Endothelial cell of umbilical vein (primary cell): Measurements from ENCODE around the gene TBC1D14. TPM values are rescaled to one million over a fixed set of nuclear protein-coding genes. Genes with fewer than 3 reads are reported as not detected.

Experiments used
- BruUV-seq: library from RNA; stranded (reverse); fragments of 400-500 nt; replicated peaks from 2 replicates; lab custom pipeline; 2021; lab: Mats Ljungman, UMichigan
- CTCF ChIA-PET: fragments of 300-600, 350-600 bp; sonication (Branson Sonifier 250); formaldehyde crosslinking; loops from one replicate; lab custom pipeline; 2021; ENCODE audit warnings: antibody characterized with exemption, inconsistent platforms; lab: Charles Lee
- POLR2A ChIA-PET: fragments of 300-600, 350-600 bp; sonication (Branson Sonifier 250); formaldehyde crosslinking; loops from one replicate; lab custom pipeline; 2021; ENCODE audit warnings: antibody characterized with exemption, inconsistent platforms; lab: Charles Lee
- DNase-seq: peaks from one replicate; pipeline ENCODE4 v3.0.0-alpha.2; 2011; ENCODE audit warnings: low read depth, low spot score
- FAIRE-seq: peaks from 2 replicates; lab custom pipeline; 2011; peaks lifted over from hg19 to GRCh38; lab: Jason Lieb, UNC
- H2AFZ ChIP-seq: 2 replicates; pipeline ENCODE4 v1.6.0; 2012; ENCODE audit warnings: low read depth, low read length, control low read depth, inconsistent platforms
- H3K27ac ChIP-seq: 2 replicates; pipeline ENCODE4 v1.5.1; 2011; ENCODE audit warnings: low read depth, mild to moderate bottlenecking, control low read depth, low read length, moderate library complexity; ENCODE audit not compliant: insufficient read depth
- H3K27me3 ChIP-seq, 2 experiments: 2 replicates each; pipeline versions ENCODE4 v1.6.0 to v1.6.1; 2011; ENCODE audit warnings: low read length in 2 of 2, mixed read lengths in 1 of 2; ENCODE audit not compliant: control insufficient read depth in 2 of 2, insufficient read depth in 2 of 2
- H3K36me3 ChIP-seq, 2 experiments: 2 replicates in 1 of 2; 3 replicates in 1 of 2; pipeline ENCODE4 v1.5.1; 2011; ENCODE audit warnings: low read length in 2 of 2, mild to moderate bottlenecking in 1 of 2, moderate library complexity in 1 of 2; ENCODE audit not compliant: control insufficient read depth in 2 of 2, insufficient read depth in 2 of 2; ENCODE audit errors: extremely low read depth in 1 of 2
- H3K4me1 ChIP-seq: 3 replicates; pipeline ENCODE4 v1.5.1; 2011; ENCODE audit warnings: mild to moderate bottlenecking, low read length; ENCODE audit not compliant: control insufficient read depth, insufficient read depth; ENCODE audit errors: extremely low read depth
- H3K4me2 ChIP-seq: 2 replicates; pipeline ENCODE4 v1.6.1; 2011; ENCODE audit warnings: low read length, control low read depth, mixed read lengths; ENCODE audit not compliant: insufficient read depth
- H3K4me3 ChIP-seq, 3 experiments: fragments of 200-600 bp in 1 of 3; sonication (generic), shearing (Covaris generic) in 1 of 3; replicated peaks in 1 of 3; 2 replicates each; pipeline ENCODE4 v1.5.1; 2011 to 2016; ENCODE audit warnings: control low read depth in 3 of 3, low read length in 3 of 3, mild to moderate bottlenecking in 2 of 3, inconsistent platforms in 1 of 3, low read depth in 1 of 3, moderate library complexity in 1 of 3; ENCODE audit not compliant: insufficient read depth in 1 of 3
- H3K79me2 ChIP-seq: 2 replicates; pipeline ENCODE4 v1.6.0; 2012; ENCODE audit warnings: low read length, inconsistent platforms; ENCODE audit not compliant: control insufficient read depth, insufficient read depth
- H3K9ac ChIP-seq: replicated peaks from 2 replicates; pipeline ENCODE3; 2011; ENCODE audit warnings: low read length, control low read depth; ENCODE audit not compliant: insufficient read depth; ENCODE audit errors: extremely low read depth
- H3K9me1 ChIP-seq: replicated peaks from 3 replicates; pipeline ENCODE4 v1.6.0; 2011; ENCODE audit warnings: mild to moderate bottlenecking, low read length; ENCODE audit not compliant: control insufficient read depth, insufficient read depth; ENCODE audit errors: extremely low read depth
- H3K9me3 ChIP-seq: replicated peaks from 2 replicates; pipeline ENCODE4 v1.5.1; 2012; ENCODE audit warnings: low read length, inconsistent platforms; ENCODE audit not compliant: control insufficient read depth, insufficient read depth
- H4K20me1 ChIP-seq: replicated peaks from 2 replicates; pipeline ENCODE3; 2011; ENCODE audit warnings: mild to moderate bottlenecking, low read length; ENCODE audit not compliant: control insufficient read depth, insufficient read depth; ENCODE audit errors: extremely low read depth
- EZH2 ChIP-seq: IDR thresholded peaks from 2 replicates; pipeline ENCODE4 v1.6.1; 2012; ENCODE audit warnings: borderline replicate concordance, low read depth, mild to moderate bottlenecking, moderate library complexity, low read length, inconsistent platforms; ENCODE audit not compliant: severe bottlenecking
- FOS ChIP-seq: IDR thresholded peaks from 2 replicates; pipeline ENCODE4 v1.6.1; 2011; ENCODE audit warnings: mild to moderate bottlenecking, low read length, moderate library complexity, borderline replicate concordance; ENCODE audit not compliant: insufficient read depth
- GATA2 ChIP-seq: IDR thresholded peaks from 2 replicates; pipeline ENCODE4 v1.7.0; 2011; ENCODE audit warnings: low read depth, mild to moderate bottlenecking, moderate library complexity, mixed read lengths, low read length; ENCODE audit not compliant: insufficient read length, insufficient read depth
- JUN ChIP-seq: IDR thresholded peaks from 2 replicates; pipeline ENCODE4 v1.6.1; 2011; ENCODE audit warnings: borderline replicate concordance, low read depth; ENCODE audit not compliant: insufficient read length, insufficient read depth
- MYC ChIP-seq: IDR thresholded peaks from one replicate; pipeline ENCODE4 v1.6.1; 2011; ENCODE audit warnings: mild to moderate bottlenecking, low read depth, low read length
- POLR2A ChIP-seq: IDR thresholded peaks from 2 replicates; pipeline ENCODE4 v1.6.1; 2012; ENCODE audit warnings: low read depth, mild to moderate bottlenecking, control low read depth, low read length
- POLR2AphosphoS5 ChIP-seq: IDR thresholded peaks from 2 replicates; pipeline ENCODE4 v1.6.1; 2012; ENCODE audit warnings: low read depth, mild to moderate bottlenecking, control low read depth, low read length, moderate library complexity; ENCODE audit not compliant: insufficient read depth
- dilution Hi-C: fragments of 300-500 bp; cut with MboI; formaldehyde crosslinking; loops from one replicate; pipeline ENCODE4 v1.15.0; 2019; ENCODE audit warnings: low sequenced_read_pairs; ENCODE audit not compliant: extremely low pct_ligation_motif_present
- intact Hi-C: fragments of 100-400 bp; cut with micrococcal nuclease; formaldehyde crosslinking; loops from one replicate; pipeline ENCODE4 v1.10.0; 2022
- polyA plus RNA-seq, 4 experiments: library from polyadenylated mRNA; depleted of rRNA in 3 of 4; stranded (reverse) in 3 of 4; unstranded in 1 of 4; fragments of >200 nt; gene quantifications; 2 replicates each; pipeline versions ENCODE4 v1.2.1 to v1.2.3, GENCODE V29; 2011 to 2012; ENCODE audit warnings: missing spikeins in 1 of 4
- total RNA-seq: library from RNA; stranded (reverse); gene quantifications from 2 replicates; pipeline ENCODE4 v1.2.3, GENCODE V29; 2021
- TF ChIP-seq, protein P1 (sequence below), 2 donors: IDR thresholded peaks; 1 replicate in 1 of 2; 2 replicates in 1 of 2; pipeline ENCODE4 v1.5.1; 2011; ENCODE audit warnings: low read length in 2 of 2, mild to moderate bottlenecking in 2 of 2, moderate library complexity in 2 of 2, control low read depth in 1 of 2, inconsistent platforms in 1 of 2, low read depth in 1 of 2; ENCODE audit not compliant: insufficient read depth in 1 of 2; ENCODE audit errors: extremely low read depth in 1 of 2
- TF ChIP-seq, protein P2 (sequence below): IDR thresholded peaks from 2 replicates; pipeline ENCODE4 v1.6.1; 2011; ENCODE audit not compliant: insufficient read depth, insufficient read length

Gene TBC1D14
- total and polyA plus RNA-seq, 2 donors (not counting 3 experiments of a cell fraction or from before 2014, with no cell fraction given): 23.7 to 24.8 TPM

DNA sequence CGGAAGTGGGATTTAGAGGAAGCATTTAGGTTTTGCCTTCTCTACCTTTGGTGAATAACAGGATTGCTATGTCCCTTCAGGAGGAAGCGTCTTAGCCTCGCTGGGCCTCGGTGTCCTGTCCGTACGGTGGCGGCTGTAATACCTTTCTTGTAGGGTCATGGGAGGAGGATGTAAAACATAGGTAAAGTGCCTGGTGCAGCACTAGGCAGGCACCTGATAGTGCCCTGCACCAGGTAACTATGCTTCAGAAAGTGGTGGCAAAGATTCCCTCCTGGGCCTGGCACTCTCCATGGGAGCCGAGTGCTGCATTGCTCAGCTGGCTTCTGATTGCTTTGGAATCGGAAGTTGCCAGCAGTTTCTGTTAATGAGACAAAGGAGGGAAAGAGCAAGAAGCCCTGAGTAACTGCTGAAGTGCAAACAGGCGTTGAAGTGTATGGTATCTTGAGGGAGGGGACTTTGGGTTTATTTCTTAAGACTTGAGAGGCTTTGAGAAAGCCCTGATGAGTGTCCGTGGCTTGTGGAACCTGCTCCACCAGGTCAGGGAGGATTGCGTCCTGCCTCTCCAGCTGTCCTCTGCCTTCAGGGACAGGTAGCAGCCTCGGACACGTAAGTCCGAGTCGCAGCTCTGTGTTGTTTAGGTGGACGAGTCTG is 45.8 kb downstream of the TBC1D14 start:
- ChIA-PET CTCF (interaction anchor here (1.0 to 2.0 kb wide), 2 partner anchors 7 to 19 kb away, joined by 4 to 6 read pairs; no protein-coding TSS in a partner anchor), POLR2A (no interaction called here)
- H3K9ac ChIP-seq: no peak overlapping the region
- no peaks in the 10 kb centered on the region for H3K9me3 ChIP-seq
- H3K27me3 ChIP-seq: no peaks in the 10 kb centered on the region
- no peaks in the 10 kb centered on the region for H3K36me3 ChIP-seq
- TF ChIP-seq MYC: no peak
- TF ChIP-seq, protein P1, sequence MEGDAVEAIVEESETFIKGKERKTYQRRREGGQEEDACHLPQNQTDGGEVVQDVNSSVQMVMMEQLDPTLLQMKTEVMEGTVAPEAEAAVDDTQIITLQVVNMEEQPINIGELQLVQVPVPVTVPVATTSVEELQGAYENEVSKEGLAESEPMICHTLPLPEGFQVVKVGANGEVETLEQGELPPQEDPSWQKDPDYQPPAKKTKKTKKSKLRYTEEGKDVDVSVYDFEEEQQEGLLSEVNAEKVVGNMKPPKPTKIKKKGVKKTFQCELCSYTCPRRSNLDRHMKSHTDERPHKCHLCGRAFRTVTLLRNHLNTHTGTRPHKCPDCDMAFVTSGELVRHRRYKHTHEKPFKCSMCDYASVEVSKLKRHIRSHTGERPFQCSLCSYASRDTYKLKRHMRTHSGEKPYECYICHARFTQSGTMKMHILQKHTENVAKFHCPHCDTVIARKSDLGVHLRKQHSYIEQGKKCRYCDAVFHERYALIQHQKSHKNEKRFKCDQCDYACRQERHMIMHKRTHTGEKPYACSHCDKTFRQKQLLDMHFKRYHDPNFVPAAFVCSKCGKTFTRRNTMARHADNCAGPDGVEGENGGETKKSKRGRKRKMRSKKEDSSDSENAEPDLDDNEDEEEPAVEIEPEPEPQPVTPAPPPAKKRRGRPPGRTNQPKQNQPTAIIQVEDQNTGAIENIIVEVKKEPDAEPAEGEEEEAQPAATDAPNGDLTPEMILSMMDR (IDR thresholded peaks at IDR 0.05; ENCODE audit: extremely low read depth in 1 of 2, insufficient read depth in 1 of 2, low read depth in 1 of 2, low read length in 2 of 2): no peak
- no peak for TF ChIP-seq EZH2
- TF ChIP-seq JUN: no peak
- TF ChIP-seq POLR2A: no peak
- no peak for TF ChIP-seq FOS
- TF ChIP-seq, protein P2, sequence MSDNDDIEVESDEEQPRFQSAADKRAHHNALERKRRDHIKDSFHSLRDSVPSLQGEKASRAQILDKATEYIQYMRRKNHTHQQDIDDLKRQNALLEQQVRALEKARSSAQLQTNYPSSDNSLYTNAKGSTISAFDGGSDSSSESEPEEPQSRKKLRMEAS: no peak
- no peak for TF ChIP-seq GATA2
- no peak for TF ChIP-seq POLR2AphosphoS5
- no peaks in the 10 kb centered on the region for H3K79me2 ChIP-seq
- BruUV-seq: no TSS peak
- FAIRE-seq (no peak), DNase-seq (no peak)
- no peaks in the 10 kb centered on the region for H4K20me1 ChIP-seq
- no peak overlapping the region for H3K4me3 ChIP-seq
- H3K4me2 ChIP-seq: no peak overlapping the region
- intact Hi-C loops (no loop called here), dilution Hi-C loops (no loop called here)
- no peak overlapping the region for H2AFZ ChIP-seq
- H3K4me1 ChIP-seq: no peaks in the 10 kb centered on the region
- no peaks in the 10 kb centered on the region for H3K9me1 ChIP-seq
- H3K27ac ChIP-seq: no peak overlapping the region
